IMR-90 (cell line): Measurements from ENCODE around the gene OPCML. TPM values are rescaled to one million over a fixed set of nuclear protein-coding genes. Genes with fewer than 3 reads are reported as not detected.

Experiments
- ATAC-seq: fragments of 200-7000 bp; cut with Tn5 transposase; 2 replicates; pipeline ENCODE4 v1.9.1; 2020; ENCODE audit warnings: low read depth, mild to moderate bottlenecking, moderate library complexity
- BruUV-seq: library from RNA; stranded (reverse); fragments of 400-500 nt; replicated peaks from 2 replicates; lab custom pipeline; 2021; lab: Mats Ljungman, UMichigan
- CTCF ChIA-PET: fragments of 300-600 bp; formaldehyde crosslinking; extraction: SDS; loops from one replicate; lab custom pipeline; 2021; ENCODE audit warnings: antibody characterized with exemption; lab: Yijun Ruan, JAX
- POLR2A ChIA-PET: fragments of 300-600 bp; sonication (Branson Sonifier 250); formaldehyde crosslinking; loops from one replicate; lab custom pipeline; 2022; ENCODE audit warnings: antibody characterized with exemption; ENCODE audit not compliant: unreplicated experiment; lab: Charles Lee
- DNase-seq: peaks from one replicate; pipeline ENCODE4 v3.0.0; 2013
- H2AFZ ChIP-seq: replicated peaks from 2 replicates; pipeline ENCODE3; 2013; ENCODE audit warnings: low read length, mild to moderate bottlenecking; ENCODE audit not compliant: poor library complexity
- H2AK5ac ChIP-seq: 2 replicates; pipeline ENCODE4 v1.6.1; 2013; ENCODE audit warnings: low read depth, low read length, inconsistent platforms
- H2AK9ac ChIP-seq: replicated peaks from 2 replicates; pipeline ENCODE3; 2013; ENCODE audit warnings: mild to moderate bottlenecking, low read depth, low read length, moderate library complexity; ENCODE audit not compliant: poor library complexity
- H2BK120ac ChIP-seq: 2 replicates; pipeline ENCODE4 v1.6.1; 2013; ENCODE audit warnings: low read depth, low read length, inconsistent platforms
- H2BK15ac ChIP-seq: 3 replicates; pipeline ENCODE4 v1.6.1; 2013; ENCODE audit warnings: low read depth, low read length, inconsistent platforms
- H2BK20ac ChIP-seq: 2 replicates; pipeline ENCODE4 v1.6.1; 2013; ENCODE audit warnings: low read depth, mild to moderate bottlenecking, inconsistent platforms, low read length, moderate library complexity
- H2BK5ac ChIP-seq: 2 replicates; pipeline ENCODE4 v1.6.1; 2013; ENCODE audit warnings: mild to moderate bottlenecking, low read depth, low read length, inconsistent platforms; ENCODE audit not compliant: poor library complexity, severe bottlenecking
- H3K14ac ChIP-seq: replicated peaks from 2 replicates; pipeline ENCODE4 v1.6.1; 2013; ENCODE audit warnings: low read depth, low read length, inconsistent platforms
- H3K18ac ChIP-seq: 2 replicates; pipeline ENCODE4 v1.6.1; 2013; ENCODE audit warnings: low read depth, low read length, control low read depth
- H3K23ac ChIP-seq: 2 replicates; pipeline ENCODE4 v1.6.1; 2013; ENCODE audit warnings: low read depth, low read length, inconsistent platforms
- H3K27ac ChIP-seq: 2 replicates; pipeline ENCODE4 v1.5.1; 2013; ENCODE audit warnings: mild to moderate bottlenecking, control low read depth, low read length; ENCODE audit not compliant: insufficient read depth
- H3K27me3 ChIP-seq: 2 replicates; pipeline ENCODE4 v1.6.1; 2013; ENCODE audit warnings: low read length; ENCODE audit not compliant: control insufficient read depth, insufficient read depth
- H3K36me3 ChIP-seq: 2 replicates; pipeline ENCODE4 v1.6.1; 2013; ENCODE audit warnings: low read length, mixed read lengths; ENCODE audit not compliant: control insufficient read depth, insufficient read depth
- H3K4ac ChIP-seq: 2 replicates; pipeline ENCODE4 v1.6.1; 2013; ENCODE audit warnings: low read depth, low read length, inconsistent platforms
- H3K4me1 ChIP-seq: 2 replicates; pipeline ENCODE4 v1.6.1; 2013; ENCODE audit warnings: low read length, mixed read lengths; ENCODE audit not compliant: control insufficient read depth, insufficient read depth
- H3K4me2 ChIP-seq: 2 replicates; pipeline ENCODE4 v1.6.1; 2013; ENCODE audit warnings: low read depth, mild to moderate bottlenecking, control low read depth, low read length, moderate library complexity
- H3K4me3 ChIP-seq: 2 replicates; pipeline ENCODE4 v1.5.1; 2013; ENCODE audit warnings: low read depth, mild to moderate bottlenecking, control low read depth, low read length, moderate library complexity; ENCODE audit not compliant: insufficient read depth
- H3K56ac ChIP-seq: 2 replicates; pipeline ENCODE4 v1.6.1; 2013; ENCODE audit warnings: low read length, inconsistent platforms; ENCODE audit not compliant: insufficient read depth; ENCODE audit errors: extremely low read depth
- H3K79me1 ChIP-seq, 2 experiments: 2 replicates each; pipeline ENCODE4 v1.6.1; 2013; ENCODE audit warnings: low read length in 2 of 2, inconsistent platforms in 1 of 2, low read depth in 1 of 2
- H3K9ac ChIP-seq: 2 replicates; pipeline ENCODE4 v1.6.1; 2013; ENCODE audit warnings: low read depth, low read length, control low read depth
- H3K9me1 ChIP-seq: 2 replicates; pipeline ENCODE4 v1.6.1; 2013; ENCODE audit warnings: low read length, inconsistent platforms; ENCODE audit not compliant: insufficient read depth
- H3K9me3 ChIP-seq: 2 replicates; pipeline ENCODE4 v1.6.1; 2013; ENCODE audit warnings: low read length; ENCODE audit not compliant: control insufficient read depth, insufficient read depth
- H4K20me1 ChIP-seq: 2 replicates; pipeline ENCODE4 v1.6.1; 2013; ENCODE audit warnings: low read length, inconsistent platforms; ENCODE audit not compliant: insufficient read depth
- H4K5ac ChIP-seq: 2 replicates; pipeline ENCODE4 v1.6.1; 2013; ENCODE audit warnings: mild to moderate bottlenecking, low read depth, low read length, control low read depth
- H4K8ac ChIP-seq, 2 experiments: 2 replicates each; pipeline ENCODE4 v1.6.1; 2013; ENCODE audit warnings: low read depth in 2 of 2, low read length in 2 of 2, control low read depth in 1 of 2, inconsistent platforms in 1 of 2
- H4K91ac ChIP-seq: 2 replicates; pipeline ENCODE4 v1.6.1; 2013; ENCODE audit warnings: low read depth, low read length, inconsistent platforms; ENCODE audit not compliant: insufficient read depth
- BHLHE40 ChIP-seq: fragments of 150-350 bp; IDR thresholded peaks from 2 replicates; pipeline ENCODE4 v1.6.1; 2016; ENCODE audit warnings: mild to moderate bottlenecking, low read depth, low read length
- CEBPB ChIP-seq: IDR thresholded peaks from 2 replicates; pipeline ENCODE4 v1.6.1; 2012; ENCODE audit warnings: low read depth, low read length, improper control_type of control experiment
- CHD1 ChIP-seq: IDR thresholded peaks from 2 replicates; pipeline ENCODE4 v1.6.1; 2012; ENCODE audit warnings: low read depth, low read length, improper control_type of control experiment
- FOS ChIP-seq: fragments of 150-350 bp; IDR thresholded peaks from 2 replicates; pipeline ENCODE4 v1.6.1; 2016; ENCODE audit warnings: low read depth, low read length
- MAFK ChIP-seq: IDR thresholded peaks from 2 replicates; pipeline ENCODE4 v1.6.1; 2012; ENCODE audit warnings: low read depth, low read length, improper control_type of control experiment
- MAZ ChIP-seq: IDR thresholded peaks from 2 replicates; pipeline ENCODE4 v1.6.1; 2012; ENCODE audit warnings: low read depth, mild to moderate bottlenecking, low read length, improper control_type of control experiment, moderate library complexity, borderline replicate concordance
- MXI1 ChIP-seq: IDR thresholded peaks from 2 replicates; pipeline ENCODE4 v1.6.1; 2012; ENCODE audit warnings: low read depth, mild to moderate bottlenecking, low read length, moderate library complexity, borderline replicate concordance
- NFE2L2 ChIP-seq: fragments of 150-350 bp; IDR thresholded peaks from 2 replicates; pipeline ENCODE4 v1.6.1; 2016; ENCODE audit warnings: low read depth, mild to moderate bottlenecking, low read length
- POLR2A ChIP-seq: IDR thresholded peaks from 2 replicates; pipeline ENCODE4 v1.6.1; 2012; ENCODE audit warnings: mild to moderate bottlenecking, low read depth, low read length
- RAD21 ChIP-seq: IDR thresholded peaks from 2 replicates; pipeline ENCODE4 v1.6.1; 2012; ENCODE audit warnings: low read length, improper control_type of control experiment
- RCOR1 ChIP-seq: IDR thresholded peaks from 2 replicates; pipeline ENCODE4 v1.6.1; 2012; ENCODE audit warnings: mild to moderate bottlenecking, low read length, improper control_type of control experiment; ENCODE audit not compliant: insufficient replicate concordance
- RFX5 ChIP-seq: IDR thresholded peaks from 2 replicates; pipeline ENCODE4 v1.8.0; 2012; ENCODE audit warnings: low read depth, mild to moderate bottlenecking, low read length, moderate library complexity
- SMC3 ChIP-seq: fragments of 150-350 bp; IDR thresholded peaks from 2 replicates; pipeline ENCODE4 v1.6.1; 2016; ENCODE audit warnings: low read depth, mild to moderate bottlenecking, antibody characterized with exemption, low read length, moderate library complexity
- WGBS, 2 experiments: methylation state at CpG; one replicate each; pipeline versions ENCODE4 v1.1.5 to v1.1.7; 2013; ENCODE audit warnings: missing lambda C conversion rate in 2 of 2; ENCODE audit not compliant: insufficient read length in 1 of 2; ENCODE audit errors: extremely low coverage in 2 of 2; 5-methylcytosine and 5-hydroxymethylcytosine counted together
- dilution Hi-C: fragments of 300-500 bp; cut with HindIII; formaldehyde crosslinking; loops from one replicate; pipeline ENCODE4 v1.14.3; 2018; ENCODE audit warnings: low sequenced_read_pairs; ENCODE audit not compliant: unreplicated experiment
- in situ Hi-C: fragments of 300-500 bp; cut with MboI; formaldehyde crosslinking; loops from 3 replicates; pipeline ENCODE4 v1.14.3; 2019; ENCODE audit warnings: low sequenced_read_pairs, inconsistent platforms, mixed read lengths
- intact Hi-C: fragments of 100-400 bp; cut with micrococcal nuclease; formaldehyde crosslinking; loops from 2 replicates; pipeline ENCODE4 v1.10.0; 2022
- polyA plus RNA-seq, 3 experiments: library from polyadenylated mRNA; depleted of rRNA; stranded (reverse); fragments of >200 nt; gene quantifications; 2 replicates each; pipeline ENCODE4 v1.2.3, GENCODE V29; 2012; ENCODE audit warnings: low replicate concordance in 1 of 3
- total RNA-seq: library from RNA; depleted of rRNA; stranded (reverse); fragments of >200 nt; gene quantifications from 2 replicates; pipeline ENCODE4 v1.2.3, GENCODE V29; 2012
- TF ChIP-seq, protein P1 (sequence below): fragments of 150-350 bp; IDR thresholded peaks from 2 replicates; pipeline ENCODE4 v1.6.1; 2017; ENCODE audit warnings: mild to moderate bottlenecking, antibody characterized with exemption, low read length, low read depth
- TF ChIP-seq, protein P2 (sequence below): fragments of 150-350 bp; IDR thresholded peaks from 2 replicates; pipeline ENCODE4 v1.6.1; 2016; ENCODE audit warnings: low read depth, mild to moderate bottlenecking, low read length, moderate library complexity, borderline replicate concordance
- TF ChIP-seq, protein P3 (sequence below): conservative IDR thresholded peaks from 2 replicates; pipeline ENCODE4 v1.5.1; 2012; ENCODE audit warnings: mild to moderate bottlenecking, low read depth, low read length, improper control_type of control experiment

The OPCML gene
- total and polyA plus RNA-seq, 2 of the 4 experiments (the other 2 are of a cell fraction): under 0.01 to 2.6 TPM

DNA sequence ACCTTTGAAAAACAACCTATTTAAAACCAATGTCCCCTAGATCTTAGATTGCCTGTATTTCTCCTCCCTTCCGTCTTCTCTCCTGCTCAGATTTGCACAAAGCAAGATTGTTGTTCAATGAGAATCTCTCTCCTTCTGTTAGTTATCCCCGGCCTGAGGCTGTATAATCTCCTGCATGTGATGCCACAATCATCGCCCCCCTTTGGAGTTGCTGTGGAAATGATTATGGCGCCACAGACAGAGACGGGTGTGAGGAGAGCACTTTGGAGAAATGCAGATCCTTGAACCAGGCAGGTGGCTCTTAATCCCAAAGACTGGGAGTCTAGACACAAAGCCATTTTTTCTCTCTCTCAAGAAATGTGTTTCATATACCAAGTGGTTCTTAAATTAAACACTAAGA, 941.3 kb downstream of the OPCML start:
- in situ Hi-C loops (no loop called here), dilution Hi-C loops (no loop called here), intact Hi-C loops (no loop called here)
- no peak overlapping the region; the same call in 1 of the 2 replicates for H2BK20ac ChIP-seq
- no peak overlapping the region for H4K8ac ChIP-seq
- no peak overlapping the region for H2AFZ ChIP-seq
- no peak overlapping the region for H3K14ac ChIP-seq
- no peak overlapping the region for H2BK15ac ChIP-seq
- no peak overlapping the region for H2BK5ac ChIP-seq
- H3K9ac ChIP-seq: no peak overlapping the region
- H3K56ac ChIP-seq: no peak overlapping the region
- POLR2A ChIA-PET: no interaction called here
- no TSS peak for BruUV-seq
- H3K23ac ChIP-seq: no peak overlapping the region
- no peak overlapping the region for H4K91ac ChIP-seq
- no peaks in the 10 kb centered on the region for H3K36me3 ChIP-seq
- no peaks in the 10 kb centered on the region for H3K9me3 ChIP-seq
- H2AK9ac ChIP-seq: no peak overlapping the region
- ATAC-seq (no peak), DNase-seq (no peak)
- 90% methylated on average over 2 of the region's 5 CpGs; no CpG with 5 or more reads in 1 of the 2 experiments for WGBS, 2 experiments
- H3K27ac ChIP-seq: no peak overlapping the region
- H3K27me3 ChIP-seq: no peaks in the 10 kb centered on the region; the same call in none of the 2 replicates
- CTCF ChIA-PET: no interaction called here
- H3K79me1 ChIP-seq: no peaks in the 10 kb centered on the region
- 0 out of 2 replicates have a peak overlapping the region, but pooled peaks have one; percentile 12 for H3K18ac ChIP-seq
- H2BK120ac ChIP-seq: no peak overlapping the region
- H2AK5ac ChIP-seq: no peak overlapping the region
- no peak overlapping the region for H4K5ac ChIP-seq
- H4K20me1 ChIP-seq: no peaks in the 10 kb centered on the region
- no peak overlapping the region for H3K4me3 ChIP-seq
- H3K4me1 ChIP-seq: peaks cover 3% of the 10 kb centered on the region; the same call in 1 of the 2 replicates
- no peak overlapping the region for H3K4me2 ChIP-seq
- TF ChIP-seq NFE2L2 (no peak), CHD1 (no peak), SMC3 (no peak), MAFK (no peak), CEBPB (no peak), POLR2A (no peak), RFX5 (no peak), FOS (no peak), MAZ (no peak), RAD21 (no peak), RCOR1 (no peak), BHLHE40 (no peak), MXI1 (no peak)
- TF ChIP-seq, protein P1, sequence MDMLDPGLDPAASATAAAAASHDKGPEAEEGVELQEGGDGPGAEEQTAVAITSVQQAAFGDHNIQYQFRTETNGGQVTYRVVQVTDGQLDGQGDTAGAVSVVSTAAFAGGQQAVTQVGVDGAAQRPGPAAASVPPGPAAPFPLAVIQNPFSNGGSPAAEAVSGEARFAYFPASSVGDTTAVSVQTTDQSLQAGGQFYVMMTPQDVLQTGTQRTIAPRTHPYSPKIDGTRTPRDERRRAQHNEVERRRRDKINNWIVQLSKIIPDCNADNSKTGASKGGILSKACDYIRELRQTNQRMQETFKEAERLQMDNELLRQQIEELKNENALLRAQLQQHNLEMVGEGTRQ: no peak
- TF ChIP-seq, protein P2, sequence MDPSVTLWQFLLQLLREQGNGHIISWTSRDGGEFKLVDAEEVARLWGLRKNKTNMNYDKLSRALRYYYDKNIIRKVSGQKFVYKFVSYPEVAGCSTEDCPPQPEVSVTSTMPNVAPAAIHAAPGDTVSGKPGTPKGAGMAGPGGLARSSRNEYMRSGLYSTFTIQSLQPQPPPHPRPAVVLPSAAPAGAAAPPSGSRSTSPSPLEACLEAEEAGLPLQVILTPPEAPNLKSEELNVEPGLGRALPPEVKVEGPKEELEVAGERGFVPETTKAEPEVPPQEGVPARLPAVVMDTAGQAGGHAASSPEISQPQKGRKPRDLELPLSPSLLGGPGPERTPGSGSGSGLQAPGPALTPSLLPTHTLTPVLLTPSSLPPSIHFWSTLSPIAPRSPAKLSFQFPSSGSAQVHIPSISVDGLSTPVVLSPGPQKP: no peak
- TF ChIP-seq, protein P3, sequence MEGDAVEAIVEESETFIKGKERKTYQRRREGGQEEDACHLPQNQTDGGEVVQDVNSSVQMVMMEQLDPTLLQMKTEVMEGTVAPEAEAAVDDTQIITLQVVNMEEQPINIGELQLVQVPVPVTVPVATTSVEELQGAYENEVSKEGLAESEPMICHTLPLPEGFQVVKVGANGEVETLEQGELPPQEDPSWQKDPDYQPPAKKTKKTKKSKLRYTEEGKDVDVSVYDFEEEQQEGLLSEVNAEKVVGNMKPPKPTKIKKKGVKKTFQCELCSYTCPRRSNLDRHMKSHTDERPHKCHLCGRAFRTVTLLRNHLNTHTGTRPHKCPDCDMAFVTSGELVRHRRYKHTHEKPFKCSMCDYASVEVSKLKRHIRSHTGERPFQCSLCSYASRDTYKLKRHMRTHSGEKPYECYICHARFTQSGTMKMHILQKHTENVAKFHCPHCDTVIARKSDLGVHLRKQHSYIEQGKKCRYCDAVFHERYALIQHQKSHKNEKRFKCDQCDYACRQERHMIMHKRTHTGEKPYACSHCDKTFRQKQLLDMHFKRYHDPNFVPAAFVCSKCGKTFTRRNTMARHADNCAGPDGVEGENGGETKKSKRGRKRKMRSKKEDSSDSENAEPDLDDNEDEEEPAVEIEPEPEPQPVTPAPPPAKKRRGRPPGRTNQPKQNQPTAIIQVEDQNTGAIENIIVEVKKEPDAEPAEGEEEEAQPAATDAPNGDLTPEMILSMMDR: no peak
- H3K9me1 ChIP-seq: no peaks in the 10 kb centered on the region
- H3K4ac ChIP-seq: no peak overlapping the region
